GM12878 (cell line): Measurements from ENCODE around the gene CD1B. TPM values are rescaled to one million over a fixed set of nuclear protein-coding genes. Genes with fewer than 3 reads are reported as not detected.

Experiments
- ATF7 ChIP-seq: fragments of 450-650 bp; IDR thresholded peaks from 2 replicates; pipeline ENCODE4 v1.6.1; 2016; ENCODE audit warnings: low read depth, mild to moderate bottlenecking
- BMI1 ChIP-seq: fragments of 450-650 bp; IDR thresholded peaks from 2 replicates; pipeline ENCODE4 v1.6.1; 2016; ENCODE audit warnings: mild to moderate bottlenecking, moderate library complexity, borderline replicate concordance
- ETV6 ChIP-seq, 2 experiments: fragments of 450-650 bp in 1 of 2; IDR thresholded peaks in 1 of 2; conservative IDR thresholded peaks in 1 of 2; 2 replicates each; pipeline ENCODE4 v1.6.1; 2014; ENCODE audit warnings: antibody characterized with exemption in 1 of 2, borderline replicate concordance in 1 of 2, low read depth in 1 of 2, mild to moderate bottlenecking in 1 of 2, moderate library complexity in 1 of 2
- GATAD2B ChIP-seq: fragments of 450-650 bp; conservative IDR thresholded peaks from 2 replicates; pipeline ENCODE4 v1.6.1; 2017; ENCODE audit warnings: low read depth, mild to moderate bottlenecking, moderate library complexity
- IKZF1 ChIP-seq: fragments of 450-650 bp; conservative IDR thresholded peaks from 2 replicates; pipeline ENCODE4 v1.6.1; 2017; ENCODE audit warnings: antibody characterized with exemption, mild to moderate bottlenecking
- POU2F2 ChIP-seq: IDR thresholded peaks from 3 replicates; pipeline ENCODE4 v1.6.1; 2011; ENCODE audit warnings: low read depth, mild to moderate bottlenecking, low read length, borderline replicate concordance
- RBBP5 ChIP-seq: fragments of 200-600 bp; sonication (generic); conservative IDR thresholded peaks from 2 replicates; pipeline ENCODE4 v1.6.1; 2016
- RFX5 ChIP-seq: IDR thresholded peaks from 2 replicates; pipeline ENCODE4 v1.6.1; 2011; ENCODE audit warnings: low read depth, low read length, improper control_type of control experiment
- TAF1 ChIP-seq: IDR thresholded peaks from 2 replicates; pipeline ENCODE4 v1.6.1; 2011; ENCODE audit warnings: mild to moderate bottlenecking, low read depth, low read length, borderline replicate concordance
- WRNIP1 ChIP-seq: IDR thresholded peaks from 2 replicates; pipeline ENCODE4 v1.6.1; 2011; ENCODE audit warnings: low read depth, low read length, improper control_type of control experiment, borderline replicate concordance
- ZNF217 ChIP-seq: fragments of 450-650 bp; IDR thresholded peaks from 2 replicates; pipeline ENCODE4 v1.6.1; 2017; ENCODE audit warnings: antibody characterized with exemption, mild to moderate bottlenecking
- polyA plus RNA-seq, 11 experiments: library from polyadenylated mRNA; depleted of rRNA in 4 of 11; unstranded in 6 of 11; stranded (reverse) in 5 of 11; fragments of >200 nt; fragmentation: Nextera tagmentation in 4 of 11; fragmentation: Illumina TruSeq in 1 of 11; extraction: Ambion mirVana in 4 of 11; extraction: Trizol in 1 of 11; gene quantifications; 1 replicate in 1 of 11; 2 replicates in 10 of 11; pipeline versions ENCODE4 v1.2.1 to v1.2.3, GENCODE V29; 2011 to 2016; ENCODE audit warnings: inconsistent platforms in 2 of 11, missing spikeins in 2 of 11, low read depth in 1 of 11
- total RNA-seq, 4 experiments: library from RNA; depleted of rRNA in 3 of 4; stranded (reverse); fragments of >200 nt in 3 of 4; fragmentation: Illumina TruSeq in 1 of 4; extraction: Trizol in 1 of 4; gene quantifications; 2 replicates each; pipeline versions ENCODE4 v1.2.1 to v1.2.3, GENCODE V29; 2013 to 2021
- TF ChIP-seq, protein P1 (sequence below): fragments of 150-350 bp; IDR thresholded peaks from 2 replicates; pipeline ENCODE4 v1.6.1; 2016; ENCODE audit warnings: low read depth, low read length
- TF ChIP-seq, protein P2 (sequence below): IDR thresholded peaks from 2 replicates; pipeline ENCODE4 v1.6.1; 2012; ENCODE audit warnings: low read length, inconsistent platforms
- TF ChIP-seq, protein P3 (sequence below): fragments of 450-650 bp; IDR thresholded peaks from 2 replicates; pipeline ENCODE4 v1.6.1; 2016; ENCODE audit warnings: mild to moderate bottlenecking
- TF ChIP-seq, protein P4 (sequence below): fragments of 450-650 bp; IDR thresholded peaks from 2 replicates; pipeline ENCODE4 v1.6.1; 2017; ENCODE audit warnings: mild to moderate bottlenecking, moderate library complexity
- TF ChIP-seq, protein P5 (sequence below): fragments of 450-650 bp; IDR thresholded peaks from 2 replicates; pipeline ENCODE4 v1.6.1; 2016; ENCODE audit warnings: mild to moderate bottlenecking
- TF ChIP-seq, protein P6 (sequence below): fragments of 450-650 bp; IDR thresholded peaks from 2 replicates; pipeline ENCODE4 v1.6.1; 2017; ENCODE audit warnings: low read depth, mild to moderate bottlenecking, moderate library complexity

Gene CD1B
- total and polyA plus RNA-seq, 10 of the 15 experiments (the other 5 are each of a cell fraction or from before 2014, with no cell fraction given), result not detected

DNA sequence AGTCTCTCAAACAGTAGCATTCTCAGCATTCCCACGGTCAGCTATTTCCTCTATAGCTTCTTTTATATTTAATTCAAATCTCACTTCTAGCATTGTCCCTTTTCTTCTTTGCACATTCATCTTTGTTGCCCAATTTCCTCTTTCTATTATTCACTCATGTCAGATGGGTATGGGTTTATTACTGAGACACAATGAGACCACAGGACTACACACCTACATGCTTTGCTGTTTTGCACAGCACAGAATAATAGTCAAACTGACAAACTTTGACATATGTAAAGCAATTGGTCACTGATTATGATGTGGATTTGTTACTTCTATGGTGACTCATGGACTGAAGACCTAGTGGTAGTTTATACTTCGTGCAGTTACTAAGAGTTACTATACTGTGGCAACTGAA, 47.4 kb downstream of the CD1B start (continued):
- TF ChIP-seq, protein P1, sequence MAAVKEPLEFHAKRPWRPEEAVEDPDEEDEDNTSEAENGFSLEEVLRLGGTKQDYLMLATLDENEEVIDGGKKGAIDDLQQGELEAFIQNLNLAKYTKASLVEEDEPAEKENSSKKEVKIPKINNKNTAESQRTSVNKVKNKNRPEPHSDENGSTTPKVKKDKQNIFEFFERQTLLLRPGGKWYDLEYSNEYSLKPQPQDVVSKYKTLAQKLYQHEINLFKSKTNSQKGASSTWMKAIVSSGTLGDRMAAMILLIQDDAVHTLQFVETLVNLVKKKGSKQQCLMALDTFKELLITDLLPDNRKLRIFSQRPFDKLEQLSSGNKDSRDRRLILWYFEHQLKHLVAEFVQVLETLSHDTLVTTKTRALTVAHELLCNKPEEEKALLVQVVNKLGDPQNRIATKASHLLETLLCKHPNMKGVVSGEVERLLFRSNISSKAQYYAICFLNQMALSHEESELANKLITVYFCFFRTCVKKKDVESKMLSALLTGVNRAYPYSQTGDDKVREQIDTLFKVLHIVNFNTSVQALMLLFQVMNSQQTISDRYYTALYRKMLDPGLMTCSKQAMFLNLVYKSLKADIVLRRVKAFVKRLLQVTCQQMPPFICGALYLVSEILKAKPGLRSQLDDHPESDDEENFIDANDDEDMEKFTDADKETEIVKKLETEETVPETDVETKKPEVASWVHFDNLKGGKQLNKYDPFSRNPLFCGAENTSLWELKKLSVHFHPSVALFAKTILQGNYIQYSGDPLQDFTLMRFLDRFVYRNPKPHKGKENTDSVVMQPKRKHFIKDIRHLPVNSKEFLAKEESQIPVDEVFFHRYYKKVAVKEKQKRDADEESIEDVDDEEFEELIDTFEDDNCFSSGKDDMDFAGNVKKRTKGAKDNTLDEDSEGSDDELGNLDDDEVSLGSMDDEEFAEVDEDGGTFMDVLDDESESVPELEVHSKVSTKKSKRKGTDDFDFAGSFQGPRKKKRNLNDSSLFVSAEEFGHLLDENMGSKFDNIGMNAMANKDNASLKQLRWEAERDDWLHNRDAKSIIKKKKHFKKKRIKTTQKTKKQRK, result no peak
- no peak for TF ChIP-seq RFX5
- TF ChIP-seq, protein P2, sequence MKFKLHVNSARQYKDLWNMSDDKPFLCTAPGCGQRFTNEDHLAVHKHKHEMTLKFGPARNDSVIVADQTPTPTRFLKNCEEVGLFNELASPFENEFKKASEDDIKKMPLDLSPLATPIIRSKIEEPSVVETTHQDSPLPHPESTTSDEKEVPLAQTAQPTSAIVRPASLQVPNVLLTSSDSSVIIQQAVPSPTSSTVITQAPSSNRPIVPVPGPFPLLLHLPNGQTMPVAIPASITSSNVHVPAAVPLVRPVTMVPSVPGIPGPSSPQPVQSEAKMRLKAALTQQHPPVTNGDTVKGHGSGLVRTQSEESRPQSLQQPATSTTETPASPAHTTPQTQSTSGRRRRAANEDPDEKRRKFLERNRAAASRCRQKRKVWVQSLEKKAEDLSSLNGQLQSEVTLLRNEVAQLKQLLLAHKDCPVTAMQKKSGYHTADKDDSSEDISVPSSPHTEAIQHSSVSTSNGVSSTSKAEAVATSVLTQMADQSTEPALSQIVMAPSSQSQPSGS, result peak; percentile 68
- peak; percentile 64 for TF ChIP-seq GATAD2B
- TF ChIP-seq, protein P3, sequence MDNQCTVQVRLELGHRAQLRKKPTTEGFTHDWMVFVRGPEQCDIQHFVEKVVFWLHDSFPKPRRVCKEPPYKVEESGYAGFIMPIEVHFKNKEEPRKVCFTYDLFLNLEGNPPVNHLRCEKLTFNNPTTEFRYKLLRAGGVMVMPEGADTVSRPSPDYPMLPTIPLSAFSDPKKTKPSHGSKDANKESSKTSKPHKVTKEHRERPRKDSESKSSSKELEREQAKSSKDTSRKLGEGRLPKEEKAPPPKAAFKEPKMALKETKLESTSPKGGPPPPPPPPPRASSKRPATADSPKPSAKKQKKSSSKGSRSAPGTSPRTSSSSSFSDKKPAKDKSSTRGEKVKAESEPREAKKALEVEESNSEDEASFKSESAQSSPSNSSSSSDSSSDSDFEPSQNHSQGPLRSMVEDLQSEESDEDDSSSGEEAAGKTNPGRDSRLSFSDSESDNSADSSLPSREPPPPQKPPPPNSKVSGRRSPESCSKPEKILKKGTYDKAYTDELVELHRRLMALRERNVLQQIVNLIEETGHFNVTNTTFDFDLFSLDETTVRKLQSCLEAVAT, result peak; percentile 38; the same call in 1 of the 2 replicates
- peak in 1 of 2 experiments; percentile 39; a peak in 1 of 4 replicates for TF ChIP-seq ETV6 (conservative IDR thresholded peaks at IDR 0.05 in 1 of 2, IDR thresholded peaks at IDR 0.05 in 1 of 2; ENCODE audit: borderline replicate concordance in 1 of 2, low read depth in 1 of 2)
- TF ChIP-seq IKZF1, result peak; percentile 71
- 0 out of 2 replicates have a peak, but pooled peaks have one; percentile 69 for TF ChIP-seq ZNF217
- peak; percentile 44; the same call in 1 of the 3 replicates for TF ChIP-seq POU2F2
- TF ChIP-seq, protein P4, sequence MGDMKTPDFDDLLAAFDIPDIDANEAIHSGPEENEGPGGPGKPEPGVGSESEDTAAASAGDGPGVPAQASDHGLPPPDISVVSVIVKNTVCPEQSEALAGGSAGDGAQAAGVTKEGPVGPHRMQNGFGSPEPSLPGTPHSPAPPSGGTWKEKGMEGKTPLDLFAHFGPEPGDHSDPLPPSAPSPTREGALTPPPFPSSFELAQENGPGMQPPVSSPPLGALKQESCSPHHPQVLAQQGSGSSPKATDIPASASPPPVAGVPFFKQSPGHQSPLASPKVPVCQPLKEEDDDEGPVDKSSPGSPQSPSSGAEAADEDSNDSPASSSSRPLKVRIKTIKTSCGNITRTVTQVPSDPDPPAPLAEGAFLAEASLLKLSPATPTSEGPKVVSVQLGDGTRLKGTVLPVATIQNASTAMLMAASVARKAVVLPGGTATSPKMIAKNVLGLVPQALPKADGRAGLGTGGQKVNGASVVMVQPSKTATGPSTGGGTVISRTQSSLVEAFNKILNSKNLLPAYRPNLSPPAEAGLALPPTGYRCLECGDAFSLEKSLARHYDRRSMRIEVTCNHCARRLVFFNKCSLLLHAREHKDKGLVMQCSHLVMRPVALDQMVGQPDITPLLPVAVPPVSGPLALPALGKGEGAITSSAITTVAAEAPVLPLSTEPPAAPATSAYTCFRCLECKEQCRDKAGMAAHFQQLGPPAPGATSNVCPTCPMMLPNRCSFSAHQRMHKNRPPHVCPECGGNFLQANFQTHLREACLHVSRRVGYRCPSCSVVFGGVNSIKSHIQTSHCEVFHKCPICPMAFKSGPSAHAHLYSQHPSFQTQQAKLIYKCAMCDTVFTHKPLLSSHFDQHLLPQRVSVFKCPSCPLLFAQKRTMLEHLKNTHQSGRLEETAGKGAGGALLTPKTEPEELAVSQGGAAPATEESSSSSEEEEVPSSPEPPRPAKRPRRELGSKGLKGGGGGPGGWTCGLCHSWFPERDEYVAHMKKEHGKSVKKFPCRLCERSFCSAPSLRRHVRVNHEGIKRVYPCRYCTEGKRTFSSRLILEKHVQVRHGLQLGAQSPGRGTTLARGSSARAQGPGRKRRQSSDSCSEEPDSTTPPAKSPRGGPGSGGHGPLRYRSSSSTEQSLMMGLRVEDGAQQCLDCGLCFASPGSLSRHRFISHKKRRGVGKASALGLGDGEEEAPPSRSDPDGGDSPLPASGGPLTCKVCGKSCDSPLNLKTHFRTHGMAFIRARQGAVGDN, result no peak
- TF ChIP-seq, protein P5, sequence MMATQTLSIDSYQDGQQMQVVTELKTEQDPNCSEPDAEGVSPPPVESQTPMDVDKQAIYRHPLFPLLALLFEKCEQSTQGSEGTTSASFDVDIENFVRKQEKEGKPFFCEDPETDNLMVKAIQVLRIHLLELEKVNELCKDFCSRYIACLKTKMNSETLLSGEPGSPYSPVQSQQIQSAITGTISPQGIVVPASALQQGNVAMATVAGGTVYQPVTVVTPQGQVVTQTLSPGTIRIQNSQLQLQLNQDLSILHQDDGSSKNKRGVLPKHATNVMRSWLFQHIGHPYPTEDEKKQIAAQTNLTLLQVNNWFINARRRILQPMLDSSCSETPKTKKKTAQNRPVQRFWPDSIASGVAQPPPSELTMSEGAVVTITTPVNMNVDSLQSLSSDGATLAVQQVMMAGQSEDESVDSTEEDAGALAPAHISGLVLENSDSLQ, result peak; percentile 52
- TF ChIP-seq, protein P6, sequence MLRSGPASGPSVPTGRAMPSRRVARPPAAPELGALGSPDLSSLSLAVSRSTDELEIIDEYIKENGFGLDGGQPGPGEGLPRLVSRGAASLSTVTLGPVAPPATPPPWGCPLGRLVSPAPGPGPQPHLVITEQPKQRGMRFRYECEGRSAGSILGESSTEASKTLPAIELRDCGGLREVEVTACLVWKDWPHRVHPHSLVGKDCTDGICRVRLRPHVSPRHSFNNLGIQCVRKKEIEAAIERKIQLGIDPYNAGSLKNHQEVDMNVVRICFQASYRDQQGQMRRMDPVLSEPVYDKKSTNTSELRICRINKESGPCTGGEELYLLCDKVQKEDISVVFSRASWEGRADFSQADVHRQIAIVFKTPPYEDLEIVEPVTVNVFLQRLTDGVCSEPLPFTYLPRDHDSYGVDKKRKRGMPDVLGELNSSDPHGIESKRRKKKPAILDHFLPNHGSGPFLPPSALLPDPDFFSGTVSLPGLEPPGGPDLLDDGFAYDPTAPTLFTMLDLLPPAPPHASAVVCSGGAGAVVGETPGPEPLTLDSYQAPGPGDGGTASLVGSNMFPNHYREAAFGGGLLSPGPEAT, result peak; percentile 60; the same call in 1 of the 2 replicates
- no peak for TF ChIP-seq WRNIP1
- TF ChIP-seq TAF1, result no peak
- TF ChIP-seq RBBP5, result no peak
- TF ChIP-seq BMI1, result peak; percentile 41; the same call in 1 of the 2 replicates
- peak; percentile 79 for TF ChIP-seq ATF7
